ENCODE data around the gene GLT1D1. TPM values are rescaled to one million over a fixed set of nuclear protein-coding genes. Genes with fewer than 3 reads are reported as not detected.

GLT1D1 gene
- total RNA-seq, 1 donor from 2014 or later: 9.5 TPM

DNA sequence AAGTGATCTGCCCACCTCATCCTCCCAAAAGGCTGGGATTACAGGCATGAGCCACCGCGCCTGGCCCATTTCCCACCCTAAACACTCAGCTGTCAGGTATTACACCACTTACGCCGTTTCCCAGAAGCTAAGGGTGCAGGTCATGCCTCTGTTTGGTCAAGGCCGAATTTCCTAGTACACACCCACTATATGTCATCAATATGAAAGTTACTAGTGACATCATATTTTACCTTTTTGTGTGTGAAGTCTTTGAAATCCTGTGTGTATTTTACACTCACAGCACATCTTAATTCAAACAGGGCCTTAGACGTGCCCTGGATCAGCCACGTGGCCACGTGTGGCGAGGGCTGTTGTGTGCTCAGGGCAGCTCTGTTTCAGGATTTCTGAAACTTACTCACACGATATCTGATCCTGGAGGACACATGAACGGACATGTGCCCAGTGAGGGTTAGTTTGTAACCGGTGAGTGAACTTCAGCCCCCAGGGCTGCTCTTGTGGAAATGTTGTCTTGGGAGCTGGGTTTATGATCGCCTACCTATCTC lies 51.8 kb downstream of the GLT1D1 start:
- TF ChIP-seq, protein P1, sequence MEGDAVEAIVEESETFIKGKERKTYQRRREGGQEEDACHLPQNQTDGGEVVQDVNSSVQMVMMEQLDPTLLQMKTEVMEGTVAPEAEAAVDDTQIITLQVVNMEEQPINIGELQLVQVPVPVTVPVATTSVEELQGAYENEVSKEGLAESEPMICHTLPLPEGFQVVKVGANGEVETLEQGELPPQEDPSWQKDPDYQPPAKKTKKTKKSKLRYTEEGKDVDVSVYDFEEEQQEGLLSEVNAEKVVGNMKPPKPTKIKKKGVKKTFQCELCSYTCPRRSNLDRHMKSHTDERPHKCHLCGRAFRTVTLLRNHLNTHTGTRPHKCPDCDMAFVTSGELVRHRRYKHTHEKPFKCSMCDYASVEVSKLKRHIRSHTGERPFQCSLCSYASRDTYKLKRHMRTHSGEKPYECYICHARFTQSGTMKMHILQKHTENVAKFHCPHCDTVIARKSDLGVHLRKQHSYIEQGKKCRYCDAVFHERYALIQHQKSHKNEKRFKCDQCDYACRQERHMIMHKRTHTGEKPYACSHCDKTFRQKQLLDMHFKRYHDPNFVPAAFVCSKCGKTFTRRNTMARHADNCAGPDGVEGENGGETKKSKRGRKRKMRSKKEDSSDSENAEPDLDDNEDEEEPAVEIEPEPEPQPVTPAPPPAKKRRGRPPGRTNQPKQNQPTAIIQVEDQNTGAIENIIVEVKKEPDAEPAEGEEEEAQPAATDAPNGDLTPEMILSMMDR (IDR thresholded peaks at IDR 0.05): no peak
- H3K27me3 ChIP-seq: no peaks in the 10 kb centered on the region
- no peaks in the 10 kb centered on the region for H3K4me1 ChIP-seq
- DNase-seq (ENCODE audit: low spot score in 2 of 2): no peak
- no peaks in the 10 kb centered on the region for H3K36me3 ChIP-seq
- no peak overlapping the region for H3K4me3 ChIP-seq
- no peak overlapping the region for H3K27ac ChIP-seq
- intact Hi-C loops (cut with DNase I): no loop called here
- no peaks in the 10 kb centered on the region for H3K9me3 ChIP-seq

DNA sequence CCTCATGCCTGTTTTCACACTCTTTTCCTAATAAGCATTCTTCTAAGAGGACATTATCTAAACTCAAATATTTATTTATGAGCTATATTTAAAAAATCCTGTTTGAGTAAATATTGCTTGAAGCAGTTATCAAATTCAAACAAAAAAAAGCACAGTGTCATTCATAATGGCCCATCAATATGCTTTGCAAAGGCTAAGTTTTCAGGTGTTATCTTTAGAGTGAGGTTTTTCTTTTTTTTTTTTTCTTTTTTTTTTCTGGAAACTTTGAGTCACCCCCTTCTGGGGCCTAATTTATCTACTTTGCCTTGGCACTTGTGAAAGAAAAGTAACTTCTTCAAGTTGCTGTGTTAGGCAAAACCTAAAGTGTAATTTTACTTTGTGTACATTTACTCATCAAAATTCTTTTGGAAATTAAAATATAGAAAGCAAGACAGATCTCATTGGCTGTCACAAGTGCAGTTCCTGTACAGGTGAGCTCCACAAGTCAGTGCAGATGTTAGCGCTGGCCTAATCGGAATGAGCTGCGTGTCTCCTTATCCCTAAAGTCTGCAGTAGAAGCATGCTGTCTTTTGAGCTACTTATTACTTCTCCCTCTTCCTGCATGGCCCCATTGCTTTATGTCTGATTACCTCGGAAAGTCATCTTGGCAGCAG lies 53.3 kb downstream of the GLT1D1 start:
- DNase-seq (ENCODE audit: low spot score in 2 of 2): no peak
- Histone ChIP-seq H3K9me3 (no peaks in the 10 kb centered on the region), H3K27me3 (no peaks in the 10 kb centered on the region), H3K27ac (no peak overlapping the region), H3K4me1 (no peaks in the 10 kb centered on the region), H3K4me3 (no peak overlapping the region), H3K36me3 (no peaks in the 10 kb centered on the region)
- TF ChIP-seq, protein P1 (IDR thresholded peaks at IDR 0.05): no peak
- intact Hi-C loops (cut with DNase I): no loop called here

DNA sequence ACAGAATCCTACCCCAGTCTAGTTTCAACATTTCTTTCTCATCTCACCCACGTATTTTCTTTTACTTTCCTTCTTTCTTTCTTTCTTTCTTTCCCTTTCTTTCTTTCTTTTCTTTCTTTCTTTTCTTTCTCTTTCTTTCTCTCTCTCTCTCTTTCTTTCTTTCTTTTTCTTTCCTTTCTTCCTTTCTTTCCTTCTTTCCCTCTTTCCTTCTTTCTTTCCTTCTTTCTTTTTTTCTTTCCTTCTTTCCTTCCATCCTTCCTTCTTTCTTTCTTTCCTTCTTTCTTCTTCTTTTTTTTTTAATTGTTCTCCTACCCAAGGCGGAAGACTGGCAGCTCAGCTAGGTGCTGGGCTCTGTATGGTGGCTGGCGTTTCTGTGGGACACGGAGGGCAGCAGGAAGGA lies 55.0 kb downstream of the GLT1D1 start:
- TF ChIP-seq, protein P1 (IDR thresholded peaks at IDR 0.05): no peak
- intact Hi-C loops (cut with DNase I): no loop called here
- Histone ChIP-seq H3K4me3 (no peak overlapping the region), H3K4me1 (no peaks in the 10 kb centered on the region), H3K27me3 (no peaks in the 10 kb centered on the region), H3K27ac (no peak overlapping the region), H3K36me3 (no peaks in the 10 kb centered on the region), H3K9me3 (no peaks in the 10 kb centered on the region)
- no peak for DNase-seq (ENCODE audit: low spot score in 2 of 2)

- Histone ChIP-seq H3K27ac (no peak overlapping the region), H3K36me3 (no peaks in the 10 kb centered on the region), H3K9me3 (no peaks in the 10 kb centered on the region), H3K4me3 (no peak overlapping the region), H3K4me1 (no peaks in the 10 kb centered on the region), H3K27me3 (no peaks in the 10 kb centered on the region)
- intact Hi-C loops (cut with DNase I): no loop called here
- DNase-seq (ENCODE audit: low spot score in 2 of 2): no peak
- TF ChIP-seq, protein P1 (IDR thresholded peaks at IDR 0.05): no peak
These were observed 56.4 kb downstream of the GLT1D1 start for GRCh38 chr12:128909653-128910052.

GRCh38 chr12:128910629-128911028 lies 57.4 kb downstream of the GLT1D1 start:
- intact Hi-C loops (cut with DNase I): no loop called here

More at GRCh38 chr12:128910629-128911028, 57.4 kb downstream of the GLT1D1 start:
- no peak overlapping the region for H3K27ac ChIP-seq
- no peaks in the 10 kb centered on the region for H3K4me1 ChIP-seq
- H3K4me3 ChIP-seq: no peak overlapping the region
- no peak for DNase-seq (ENCODE audit: low spot score in 2 of 2)
- TF ChIP-seq, protein P1 (IDR thresholded peaks at IDR 0.05): no peak
- no peaks in the 10 kb centered on the region for H3K36me3 ChIP-seq
- no peaks in the 10 kb centered on the region for H3K27me3 ChIP-seq
- H3K9me3 ChIP-seq: no peaks in the 10 kb centered on the region
